ENCODE data around the gene UBASH3A. TPM values are rescaled to one million over a fixed set of nuclear protein-coding genes. Genes with fewer than 3 reads are reported as not detected.

The UBASH3A gene
- total and polyA plus RNA-seq, 12 donors: 0.09 to 1.2 (median 0.44) TPM; not detected in 2

DNA sequence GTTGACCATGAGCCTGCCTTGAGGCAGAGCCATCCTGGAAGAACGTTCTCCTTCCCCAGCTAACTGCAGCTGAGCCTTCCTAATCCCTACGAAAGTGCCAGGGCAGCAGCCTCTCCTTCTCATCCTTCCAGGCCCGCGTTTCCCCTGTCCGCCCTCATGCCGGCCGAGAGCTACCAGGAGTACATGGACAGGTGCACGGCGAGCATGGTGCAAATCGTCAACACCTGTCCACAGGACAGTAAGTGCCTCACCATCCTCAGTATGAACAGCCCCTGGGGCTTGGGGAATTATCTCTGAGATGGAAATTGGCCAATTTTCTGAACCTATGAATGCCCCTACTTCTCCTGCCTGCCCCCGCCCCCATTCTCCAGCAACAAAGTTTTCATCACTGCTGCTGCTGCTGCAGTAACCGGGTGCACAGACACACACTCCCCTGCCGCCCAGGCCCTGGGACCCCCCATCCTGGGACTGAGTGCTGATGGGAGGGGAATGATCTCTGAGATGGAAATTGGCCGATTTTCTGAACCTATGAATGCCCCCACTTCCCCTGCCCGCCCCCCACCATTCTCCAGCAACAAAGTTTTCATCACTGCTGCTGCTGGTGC is 39.6 kb downstream of the UBASH3A start:
- no peak for DNase-seq
- intact Hi-C loops (cut with DNase I): no loop called here
- Histone ChIP-seq H3K9me3 (replicated peaks in 1 of 3) (no peaks in the 10 kb centered on the region), H3K4me1 (replicated peaks in 1 of 2) (no peaks in the 10 kb centered on the region), H3K27me3 (no peaks in the 10 kb centered on the region), H3K4me3 (no peak overlapping the region), H3K36me3 (replicated peaks in 1 of 2) (no peaks in the 10 kb centered on the region), H3K27ac (no peak overlapping the region)
- TF ChIP-seq, protein P1, sequence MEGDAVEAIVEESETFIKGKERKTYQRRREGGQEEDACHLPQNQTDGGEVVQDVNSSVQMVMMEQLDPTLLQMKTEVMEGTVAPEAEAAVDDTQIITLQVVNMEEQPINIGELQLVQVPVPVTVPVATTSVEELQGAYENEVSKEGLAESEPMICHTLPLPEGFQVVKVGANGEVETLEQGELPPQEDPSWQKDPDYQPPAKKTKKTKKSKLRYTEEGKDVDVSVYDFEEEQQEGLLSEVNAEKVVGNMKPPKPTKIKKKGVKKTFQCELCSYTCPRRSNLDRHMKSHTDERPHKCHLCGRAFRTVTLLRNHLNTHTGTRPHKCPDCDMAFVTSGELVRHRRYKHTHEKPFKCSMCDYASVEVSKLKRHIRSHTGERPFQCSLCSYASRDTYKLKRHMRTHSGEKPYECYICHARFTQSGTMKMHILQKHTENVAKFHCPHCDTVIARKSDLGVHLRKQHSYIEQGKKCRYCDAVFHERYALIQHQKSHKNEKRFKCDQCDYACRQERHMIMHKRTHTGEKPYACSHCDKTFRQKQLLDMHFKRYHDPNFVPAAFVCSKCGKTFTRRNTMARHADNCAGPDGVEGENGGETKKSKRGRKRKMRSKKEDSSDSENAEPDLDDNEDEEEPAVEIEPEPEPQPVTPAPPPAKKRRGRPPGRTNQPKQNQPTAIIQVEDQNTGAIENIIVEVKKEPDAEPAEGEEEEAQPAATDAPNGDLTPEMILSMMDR (IDR thresholded peaks at IDR 0.05): no peak
- TF ChIP-seq POLR2A (IDR thresholded peaks at IDR 0.05): no peak
- 88 to 95% (median 90%) methylated on average over 7 to 15 of the region's 15 CpGs for WGBS, 4 donors

DNA sequence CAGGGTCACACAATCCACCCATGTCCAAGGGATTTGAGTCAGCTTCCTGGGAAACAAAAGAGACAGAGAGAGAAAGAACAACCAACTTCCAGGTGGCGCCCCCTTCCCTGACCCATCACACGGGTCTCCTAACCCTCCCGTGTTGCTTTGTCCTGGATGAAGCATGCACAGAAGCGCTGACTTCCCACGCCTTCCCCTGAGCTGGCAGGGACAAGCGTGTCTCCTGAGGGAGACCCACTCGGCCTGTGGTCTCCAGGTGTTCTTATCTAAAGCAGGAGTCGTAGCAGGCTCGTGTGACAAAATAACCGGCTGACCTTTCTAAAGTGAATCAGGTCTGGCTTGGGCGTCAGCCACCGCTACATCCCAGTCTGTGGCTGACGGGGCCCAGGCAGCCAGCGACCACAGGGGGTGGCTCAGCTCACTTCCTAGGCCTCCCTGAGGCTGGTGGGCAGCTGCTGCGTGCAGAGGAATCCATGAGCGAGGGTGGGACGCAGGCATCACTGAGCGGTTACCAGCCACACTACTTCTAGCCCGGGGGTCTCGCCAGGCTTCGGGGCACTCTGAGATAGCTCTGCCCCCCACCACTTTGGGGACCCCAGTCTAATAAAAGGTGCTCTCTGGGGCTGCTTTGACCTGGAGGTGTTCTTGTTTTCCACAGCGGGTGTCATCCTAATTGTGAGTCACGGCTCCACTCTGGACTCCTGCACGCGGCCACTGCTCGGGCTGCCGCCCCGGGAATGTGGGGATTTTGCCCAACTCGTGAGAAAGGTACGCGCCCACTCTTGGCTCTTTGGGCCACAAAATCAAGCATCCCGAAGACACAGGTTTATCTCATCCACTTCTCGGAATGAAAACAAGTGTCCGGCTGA is 40.4 kb downstream of the UBASH3A start:
- 84 to 90% (median 86%) methylated on average over 8 to 34 of the region's 34 CpGs for WGBS, 4 donors
- intact Hi-C loops (cut with DNase I): no loop called here

DNA sequence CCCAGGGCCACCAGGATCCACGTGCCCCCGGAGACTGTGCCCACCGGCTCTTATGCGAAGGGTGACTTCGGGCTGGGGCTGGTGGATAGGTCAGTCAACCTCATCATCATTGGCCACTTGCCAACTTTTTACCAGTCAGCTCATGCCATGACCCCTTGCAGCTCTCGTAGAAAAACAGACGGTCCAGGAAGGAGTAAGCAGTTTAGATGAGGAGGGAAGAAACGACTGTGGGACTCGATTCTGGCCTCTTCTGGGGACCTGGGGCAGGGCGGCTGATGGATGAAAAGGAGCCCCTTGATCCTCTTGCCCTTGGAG is 41.0 kb downstream of the UBASH3A start:
- TF ChIP-seq, protein P1 (IDR thresholded peaks at IDR 0.05): no peak
- no peak for TF ChIP-seq POLR2A (IDR thresholded peaks at IDR 0.05)
- 65 to 92% (median 78%) methylated on average over 5 to 10 of the region's 10 CpGs for WGBS, 4 donors
- Histone ChIP-seq H3K9me3 (replicated peaks in 1 of 3) (no peaks in the 10 kb centered on the region), H3K36me3 (replicated peaks in 1 of 2) (no peaks in the 10 kb centered on the region), H3K27me3 (no peaks in the 10 kb centered on the region), H3K4me1 (replicated peaks in 1 of 2) (no peaks in the 10 kb centered on the region), H3K4me3 (no peak overlapping the region), H3K27ac (no peak overlapping the region)
- no peak for DNase-seq
- intact Hi-C loops (cut with DNase I): loop anchor here in 1 of 2 donors (5.0 kb wide), 2 partner anchors 137 to 302 kb away; no protein-coding TSS in a partner anchor

More for the DNA sequence above, 40.4 kb downstream of the UBASH3A start:
- H3K27me3 ChIP-seq: no peaks in the 10 kb centered on the region
- no peaks in the 10 kb centered on the region for H3K36me3 ChIP-seq (replicated peaks in 1 of 2)
- H3K9me3 ChIP-seq (replicated peaks in 1 of 3): no peaks in the 10 kb centered on the region
- no peak overlapping the region for H3K27ac ChIP-seq
- no peak for DNase-seq
- no peaks in the 10 kb centered on the region for H3K4me1 ChIP-seq (replicated peaks in 1 of 2)
- H3K4me3 ChIP-seq: no peak overlapping the region
- TF ChIP-seq, protein P1 (IDR thresholded peaks at IDR 0.05): no peak
- TF ChIP-seq POLR2A (IDR thresholded peaks at IDR 0.05): no peak

DNA sequence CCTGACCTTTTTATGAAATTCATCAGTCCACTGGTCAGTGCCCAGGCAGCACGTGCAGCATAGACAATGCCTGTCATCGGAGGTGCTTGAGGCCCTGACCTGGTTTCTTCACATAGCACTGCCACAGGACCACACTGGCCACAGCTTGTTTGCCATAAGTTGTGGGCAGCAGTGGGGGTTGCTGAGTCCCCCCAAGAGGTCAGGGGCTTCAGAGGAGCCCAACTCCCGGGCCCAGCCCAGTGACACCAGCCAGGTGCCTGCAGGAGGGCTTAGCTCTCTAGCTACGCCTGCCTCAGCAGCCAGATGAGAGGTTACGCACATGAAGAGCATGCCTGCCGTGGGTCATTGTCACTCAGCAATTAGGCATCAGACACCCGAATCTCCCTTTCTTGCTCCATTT is 41.6 kb downstream of the UBASH3A start:
- TF ChIP-seq, protein P1 (IDR thresholded peaks at IDR 0.05): no peak
- TF ChIP-seq POLR2A (IDR thresholded peaks at IDR 0.05): no peak
- Histone ChIP-seq H3K36me3 (replicated peaks in 1 of 2) (no peaks in the 10 kb centered on the region), H3K4me3 (no peak overlapping the region), H3K9me3 (replicated peaks in 1 of 3) (no peaks in the 10 kb centered on the region), H3K27me3 (no peaks in the 10 kb centered on the region), H3K27ac (no peak overlapping the region), H3K4me1 (replicated peaks in 1 of 2) (no peaks in the 10 kb centered on the region)
- intact Hi-C loops (cut with DNase I): loop anchor here in 1 of 2 donors (5.0 kb wide), 2 partner anchors 138 to 303 kb away; no protein-coding TSS in a partner anchor
- 71 to 84% (median 77%) methylated on average over 4 to 7 of the region's 7 CpGs for WGBS, 4 donors
- DNase-seq: no peak
